K562 (cell line): ENCODE results near the gene HKDC1. TPM values are rescaled to one million over a fixed set of nuclear protein-coding genes. Genes with fewer than 3 reads are reported as not detected.

Source experiments
- ARNT ChIP-seq, 2 experiments: fragments of 450-650 bp; IDR thresholded peaks; 2 replicates each; pipeline ENCODE4 v1.6.1; 2016; ENCODE audit warnings: mild to moderate bottlenecking in 1 of 2
- HLTF ChIP-seq: fragments of 450-650 bp; IDR thresholded peaks from 2 replicates; pipeline ENCODE4 v1.6.1; 2016
- ILK ChIP-seq: fragments of 450-650 bp; IDR thresholded peaks from 2 replicates; pipeline ENCODE4 v1.6.1; 2016; ENCODE audit warnings: missing genetic modification characterization, low read depth, mild to moderate bottlenecking, missing compliant biosample characterization, moderate library complexity, borderline replicate concordance
- LARP7 ChIP-seq: fragments of 450-650 bp; IDR thresholded peaks from 2 replicates; pipeline ENCODE4 v1.6.1; 2016
- PHB ChIP-seq: fragments of 250-450 bp; sonication (Bioruptor Pico); IDR thresholded peaks from 2 replicates; pipeline ENCODE4 v1.5.0; 2021
- RNF2 ChIP-seq: sonication (generic); IDR thresholded peaks from 2 replicates; pipeline ENCODE4 v1.6.1; 2016
- SMARCB1 ChIP-seq: IDR thresholded peaks from 2 replicates; pipeline ENCODE4 v1.6.1; 2011; ENCODE audit warnings: improper control_type of control experiment, low read depth; ENCODE audit not compliant: insufficient read length
- SRF ChIP-seq, 2 experiments: fragments of 250-450, 450-650 bp in 1 of 2; sonication (Bioruptor Pico) in 1 of 2; sonication (generic) in 1 of 2; formaldehyde crosslinking; IDR thresholded peaks; 2 replicates each; pipeline versions ENCODE4 v1.5.0 to v1.5.1; 2020 to 2022; ENCODE audit warnings: mild to moderate bottlenecking in 1 of 2, missing genetic modification reagents in 1 of 2
- TRIM24 ChIP-seq, 2 experiments: fragments of 450-650 bp; IDR thresholded peaks; 2 replicates each; pipeline ENCODE4 v1.6.1; 2016
- ZEB2 ChIP-seq: fragments of 450-650 bp; IDR thresholded peaks from 2 replicates; pipeline ENCODE4 v1.6.1; 2016
- ZNF354B ChIP-seq: fragments of 250-450 bp; sonication (Bioruptor Pico); IDR thresholded peaks from 2 replicates; pipeline ENCODE4 v1.4.0; 2020
- polyA plus RNA-seq, 8 experiments: library from polyadenylated mRNA; depleted of rRNA in 4 of 8; stranded (reverse) in 5 of 8; unstranded in 3 of 8; fragments of >200 nt; fragmentation: Nextera tagmentation in 2 of 8; fragmentation: Illumina TruSeq in 1 of 8; extraction: Ambion mirVana in 2 of 8; extraction: Trizol in 1 of 8; gene quantifications; 2 replicates each; pipeline versions ENCODE4 v1.2.1 to v1.2.3, GENCODE V29; 2011 to 2014; ENCODE audit warnings: inconsistent platforms in 1 of 8, missing spikeins in 1 of 8
- total RNA-seq, 7 experiments: library from RNA; depleted of rRNA in 6 of 7; stranded (reverse); fragments of >200 nt in 6 of 7; fragmentation: Illumina TruSeq in 2 of 7; extraction: Trizol in 2 of 7; gene quantifications; 2 replicates each; pipeline versions ENCODE4 v1.2.1 to v1.2.3, GENCODE V29; 2011 to 2021; ENCODE audit warnings: low replicate concordance in 1 of 7
- TF ChIP-seq, protein P1 (sequence below): fragments of 250-450 bp; sonication (Bioruptor Pico); IDR thresholded peaks from 2 replicates; pipeline ENCODE4 v1.4.0; 2020; ENCODE audit warnings: mild to moderate bottlenecking
- TF ChIP-seq, protein P2 (sequence below): IDR thresholded peaks from 2 replicates; pipeline ENCODE4 v1.6.1; 2012; ENCODE audit warnings: low read depth, low read length, improper control_type of control experiment, borderline replicate concordance

Gene HKDC1
- total and polyA plus RNA-seq, 9 of the 15 experiments (the other 6 are each of a cell fraction or from before 2014, with no cell fraction given), result 0.04 to 0.22 (median 0.11) TPM; not detected in 5

DNA sequence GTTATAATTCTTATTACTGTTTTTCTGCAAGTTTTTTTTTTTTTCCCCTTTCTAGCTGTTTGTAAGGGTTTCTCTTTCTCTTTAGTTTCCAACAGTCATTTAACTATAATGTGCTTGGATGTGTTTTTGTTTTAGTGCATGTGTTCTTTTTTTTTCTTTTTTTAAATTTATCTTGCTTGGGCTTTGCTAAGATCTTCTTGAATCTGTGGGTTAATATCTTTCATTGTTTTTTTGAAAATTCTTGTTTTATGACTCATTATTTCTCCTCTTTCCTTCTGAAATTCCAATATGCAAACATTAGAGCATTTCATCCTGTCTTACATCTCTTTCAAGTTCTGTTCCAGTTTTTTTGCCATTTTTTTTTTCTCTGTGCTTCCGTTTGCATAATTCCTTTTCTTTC, 52.5 kb downstream of the HKDC1 start (continued):
- TF ChIP-seq, protein P1, sequence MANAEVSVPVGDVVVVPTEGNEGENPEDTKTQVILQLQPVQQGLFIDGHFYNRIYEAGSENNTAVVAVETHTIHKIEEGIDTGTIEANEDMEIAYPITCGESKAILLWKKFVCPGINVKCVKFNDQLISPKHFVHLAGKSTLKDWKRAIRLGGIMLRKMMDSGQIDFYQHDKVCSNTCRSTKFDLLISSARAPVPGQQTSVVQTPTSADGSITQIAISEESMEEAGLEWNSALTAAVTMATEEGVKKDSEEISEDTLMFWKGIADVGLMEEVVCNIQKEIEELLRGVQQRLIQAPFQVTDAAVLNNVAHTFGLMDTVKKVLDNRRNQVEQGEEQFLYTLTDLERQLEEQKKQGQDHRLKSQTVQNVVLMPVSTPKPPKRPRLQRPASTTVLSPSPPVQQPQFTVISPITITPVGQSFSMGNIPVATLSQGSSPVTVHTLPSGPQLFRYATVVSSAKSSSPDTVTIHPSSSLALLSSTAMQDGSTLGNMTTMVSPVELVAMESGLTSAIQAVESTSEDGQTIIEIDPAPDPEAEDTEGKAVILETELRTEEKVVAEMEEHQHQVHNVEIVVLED (CRISPR knock-in tag), result no peak
- TF ChIP-seq ARNT (IDR thresholded peaks at IDR 0.05) (peak in 1 of 2 experiments; percentile 37; a peak in 1 of 4 replicates), TRIM24 (IDR thresholded peaks at IDR 0.05) (peak; percentile 70 to 81), ILK (no peak), SMARCB1 (no peak), LARP7 (0 out of 2 replicates have a peak, but pooled peaks have one; percentile 51), ZEB2 (0 out of 2 replicates have a peak, but pooled peaks have one; percentile 48), RNF2 (no peak), SRF (CRISPR knock-in tag; IDR thresholded peaks at IDR 0.05) (no peak), ZNF354B (no peak), HLTF (0 out of 2 replicates have a peak, but pooled peaks have one; percentile 62), PHB (CRISPR knock-in tag) (no peak)
- TF ChIP-seq, protein P2, sequence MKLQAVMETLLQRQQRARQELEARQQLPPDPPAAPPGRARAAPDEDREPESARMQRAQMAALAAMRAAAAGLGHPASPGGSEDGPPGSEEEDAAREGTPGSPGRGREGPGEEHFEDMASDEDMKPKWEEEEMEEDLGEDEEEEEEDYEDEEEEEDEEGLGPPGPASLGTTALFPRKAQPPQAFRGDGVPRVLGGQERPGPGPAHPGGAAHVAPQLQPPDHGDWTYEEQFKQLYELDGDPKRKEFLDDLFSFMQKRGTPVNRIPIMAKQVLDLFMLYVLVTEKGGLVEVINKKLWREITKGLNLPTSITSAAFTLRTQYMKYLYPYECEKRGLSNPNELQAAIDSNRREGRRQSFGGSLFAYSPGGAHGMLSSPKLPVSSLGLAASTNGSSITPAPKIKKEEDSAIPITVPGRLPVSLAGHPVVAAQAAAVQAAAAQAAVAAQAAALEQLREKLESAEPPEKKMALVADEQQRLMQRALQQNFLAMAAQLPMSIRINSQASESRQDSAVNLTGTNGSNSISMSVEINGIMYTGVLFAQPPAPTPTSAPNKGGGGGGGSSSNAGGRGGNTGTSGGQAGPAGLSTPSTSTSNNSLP, result no peak
- TF ChIP-seq, all 486 proteins: peak for 10
